K562 (cell line): ENCODE measurements around the gene CARF. TPM values are rescaled to one million over a fixed set of nuclear protein-coding genes. Genes with fewer than 3 reads are reported as not detected.
A peak's percentile ranks its signal among the peaks of the same experiment; 100 is the strongest.

Experiments used
- ESRRA ChIP-seq: fragments of 450-650 bp; IDR thresholded peaks from 2 replicates; pipeline ENCODE4 v1.6.1; 2014; ENCODE audit warnings: low read depth, mild to moderate bottlenecking, moderate library complexity, borderline replicate concordance
- HDAC8 ChIP-seq: fragments of 450-650 bp; IDR thresholded peaks from 2 replicates; pipeline ENCODE4 v1.6.1; 2016; ENCODE audit warnings: mild to moderate bottlenecking, missing genetic modification characterization, moderate library complexity, missing compliant biosample characterization
- MYNN ChIP-seq, 2 experiments: sonication (generic); formaldehyde crosslinking in 1 of 2; IDR thresholded peaks; 2 replicates each; pipeline versions ENCODE4 v1.5.0 to v1.6.1; 2016 to 2020; ENCODE audit warnings: antibody characterized with exemption in 1 of 2, missing genetic modification reagents in 1 of 2
- NONO ChIP-seq, 2 experiments: fragments of 200-400 bp in 1 of 2; fragments of 450-650 bp in 1 of 2; formaldehyde crosslinking in 1 of 2; IDR thresholded peaks; 2 replicates each; pipeline ENCODE4 v1.6.1; 2017; ENCODE audit warnings: low read depth in 2 of 2, mild to moderate bottlenecking in 2 of 2, moderate library complexity in 2 of 2, low read length in 1 of 2
- OTX1 ChIP-seq: fragments of 450-650 bp; formaldehyde crosslinking; IDR thresholded peaks from 2 replicates; pipeline ENCODE4 v1.4.0; 2022; ENCODE audit warnings: mild to moderate bottlenecking
- PCBP2 ChIP-seq: fragments of 200-400 bp; formaldehyde crosslinking; IDR thresholded peaks from 2 replicates; pipeline ENCODE4 v1.6.1; 2018; ENCODE audit warnings: low read length, low read depth, mild to moderate bottlenecking, moderate library complexity; ENCODE audit not compliant: poor library complexity, severe bottlenecking
- RBM25 ChIP-seq: fragments of 200-400 bp; formaldehyde crosslinking; IDR thresholded peaks from 2 replicates; pipeline ENCODE4 v1.6.1; 2018; ENCODE audit warnings: low read length, low read depth, moderate library complexity; ENCODE audit not compliant: severe bottlenecking
- SAP30 ChIP-seq: fragments of 200-600 bp; sonication (generic); IDR thresholded peaks from 2 replicates; pipeline ENCODE4 v1.6.1; 2012; ENCODE audit warnings: borderline replicate concordance, low read depth, mild to moderate bottlenecking, moderate library complexity, low read length, control low read depth, inconsistent platforms; ENCODE audit not compliant: insufficient read depth, poor library complexity, severe bottlenecking
- YY1 ChIP-seq, 3 experiments: IDR thresholded peaks; 2 replicates each; pipeline ENCODE4 v1.6.1; 2011; ENCODE audit warnings: low read length in 2 of 3, mild to moderate bottlenecking in 2 of 3, moderate library complexity in 2 of 3, borderline replicate concordance in 1 of 3, control low read depth in 1 of 3, low read depth in 1 of 3; ENCODE audit not compliant: insufficient read depth in 3 of 3, insufficient replicate concordance in 2 of 3, control insufficient read depth in 1 of 3, insufficient read length in 1 of 3; ENCODE audit errors: extremely low read depth in 1 of 3
- polyA plus RNA-seq, 8 experiments: library from polyadenylated mRNA; depleted of rRNA in 4 of 8; stranded (reverse) in 5 of 8; unstranded in 3 of 8; fragments of >200 nt; fragmentation: Nextera tagmentation in 2 of 8; fragmentation: Illumina TruSeq in 1 of 8; extraction: Ambion mirVana in 2 of 8; extraction: Trizol in 1 of 8; gene quantifications; 2 replicates each; pipeline versions ENCODE4 v1.2.1 to v1.2.3, GENCODE V29; 2011 to 2014; ENCODE audit warnings: inconsistent platforms in 1 of 8, missing spikeins in 1 of 8
- total RNA-seq, 7 experiments: library from RNA; depleted of rRNA in 6 of 7; stranded (reverse); fragments of >200 nt in 6 of 7; fragmentation: Illumina TruSeq in 2 of 7; extraction: Trizol in 2 of 7; gene quantifications; 2 replicates each; pipeline versions ENCODE4 v1.2.1 to v1.2.3, GENCODE V29; 2011 to 2021; ENCODE audit warnings: low replicate concordance in 1 of 7
- TF ChIP-seq, protein P1 (sequence below): sonication (generic); formaldehyde crosslinking; IDR thresholded peaks from 2 replicates; pipeline ENCODE4 v1.8.0; 2022; ENCODE audit warnings: missing genetic modification reagents, mild to moderate bottlenecking, borderline replicate concordance
- TF ChIP-seq, protein P2 (sequence below), 3 experiments: fragments of 200-800 bp in 1 of 3; fragments of 250-450 bp in 1 of 3; fragments of 450-650 bp in 1 of 3; sonication (Bioruptor Pico) in 1 of 3; sonication (Bioruptor generic) in 1 of 3; formaldehyde crosslinking in 1 of 3; IDR thresholded peaks; 2 replicates each; pipeline versions ENCODE4 v1.6.1 to v1.8.0; 2016 to 2022; ENCODE audit warnings: mild to moderate bottlenecking in 2 of 3, missing genetic modification characterization in 2 of 3, missing compliant biosample characterization in 1 of 3, moderate library complexity in 1 of 3
- TF ChIP-seq, protein P3 (sequence below): fragments of 250-450 bp; sonication (Bioruptor Pico); IDR thresholded peaks from 2 replicates; pipeline ENCODE4 v1.5.0; 2021

Gene CARF
- total and polyA plus RNA-seq, 9 of the 15 experiments (the other 6 are each of a cell fraction or from before 2014, with no cell fraction given), result 0.31 to 4.2 (median 1.2) TPM

DNA sequence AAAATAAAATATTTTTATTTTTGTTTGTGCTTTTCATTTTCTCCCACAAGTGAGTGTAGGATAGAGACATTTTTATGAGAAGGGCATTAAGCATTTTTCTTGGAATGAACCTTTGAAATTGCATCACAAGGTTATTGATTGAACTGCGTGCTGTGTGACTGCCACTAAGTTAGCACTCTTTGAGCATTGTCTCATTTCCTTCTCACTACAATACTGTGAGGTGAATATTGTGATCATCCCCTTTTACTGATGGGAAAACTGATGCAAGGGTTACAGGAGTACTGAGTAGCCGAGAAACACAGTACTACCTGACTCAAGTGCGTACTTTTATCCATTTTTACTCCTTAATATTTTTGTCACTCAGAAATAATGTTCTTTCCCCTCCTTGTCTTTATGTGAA, 104.6 kb downstream of the CARF start (continued):
- no peak for TF ChIP-seq SAP30
- TF ChIP-seq, protein P1, sequence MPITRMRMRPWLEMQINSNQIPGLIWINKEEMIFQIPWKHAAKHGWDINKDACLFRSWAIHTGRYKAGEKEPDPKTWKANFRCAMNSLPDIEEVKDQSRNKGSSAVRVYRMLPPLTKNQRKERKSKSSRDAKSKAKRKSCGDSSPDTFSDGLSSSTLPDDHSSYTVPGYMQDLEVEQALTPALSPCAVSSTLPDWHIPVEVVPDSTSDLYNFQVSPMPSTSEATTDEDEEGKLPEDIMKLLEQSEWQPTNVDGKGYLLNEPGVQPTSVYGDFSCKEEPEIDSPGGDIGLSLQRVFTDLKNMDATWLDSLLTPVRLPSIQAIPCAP (CRISPR knock-in tag), result no peak
- TF ChIP-seq OTX1, result no peak
- TF ChIP-seq MYNN (IDR thresholded peaks at IDR 0.05), result no peak
- TF ChIP-seq MYNN (CRISPR knock-in tag; IDR thresholded peaks at IDR 0.05), result no peak
- TF ChIP-seq HDAC8 (tag), result no peak
- TF ChIP-seq YY1 (IDR thresholded peaks at IDR 0.05; ENCODE audit: borderline replicate concordance in 1 of 3, control insufficient read depth in 1 of 3, extremely low read depth in 1 of 3, insufficient read depth in 3 of 3, insufficient read length in 1 of 3, insufficient replicate concordance in 2 of 3, low read depth in 1 of 3, low read length in 2 of 3), result no peak
- TF ChIP-seq RBM25, result peak; percentile 85
- no peak for TF ChIP-seq PCBP2
- TF ChIP-seq, protein P2, sequence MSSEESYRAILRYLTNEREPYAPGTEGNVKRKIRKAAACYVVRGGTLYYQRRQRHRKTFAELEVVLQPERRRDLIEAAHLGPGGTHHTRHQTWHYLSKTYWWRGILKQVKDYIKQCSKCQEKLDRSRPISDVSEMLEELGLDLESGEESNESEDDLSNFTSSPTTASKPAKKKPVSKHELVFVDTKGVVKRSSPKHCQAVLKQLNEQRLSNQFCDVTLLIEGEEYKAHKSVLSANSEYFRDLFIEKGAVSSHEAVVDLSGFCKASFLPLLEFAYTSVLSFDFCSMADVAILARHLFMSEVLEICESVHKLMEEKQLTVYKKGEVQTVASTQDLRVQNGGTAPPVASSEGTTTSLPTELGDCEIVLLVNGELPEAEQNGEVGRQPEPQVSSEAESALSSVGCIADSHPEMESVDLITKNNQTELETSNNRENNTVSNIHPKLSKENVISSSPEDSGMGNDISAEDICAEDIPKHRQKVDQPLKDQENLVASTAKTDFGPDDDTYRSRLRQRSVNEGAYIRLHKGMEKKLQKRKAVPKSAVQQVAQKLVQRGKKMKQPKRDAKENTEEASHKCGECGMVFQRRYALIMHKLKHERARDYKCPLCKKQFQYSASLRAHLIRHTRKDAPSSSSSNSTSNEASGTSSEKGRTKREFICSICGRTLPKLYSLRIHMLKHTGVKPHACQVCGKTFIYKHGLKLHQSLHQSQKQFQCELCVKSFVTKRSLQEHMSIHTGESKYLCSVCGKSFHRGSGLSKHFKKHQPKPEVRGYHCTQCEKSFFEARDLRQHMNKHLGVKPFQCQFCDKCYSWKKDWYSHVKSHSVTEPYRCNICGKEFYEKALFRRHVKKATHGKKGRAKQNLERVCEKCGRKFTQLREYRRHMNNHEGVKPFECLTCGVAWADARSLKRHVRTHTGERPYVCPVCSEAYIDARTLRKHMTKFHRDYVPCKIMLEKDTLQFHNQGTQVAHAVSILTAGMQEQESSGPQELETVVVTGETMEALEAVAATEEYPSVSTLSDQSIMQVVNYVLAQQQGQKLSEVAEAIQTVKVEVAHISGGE (CRISPR knock-in tag; IDR thresholded peaks at IDR 0.05), result no peak
- TF ChIP-seq NONO (IDR thresholded peaks at IDR 0.05; ENCODE audit: low read depth in 2 of 2, low read length in 1 of 2), result no peak
- TF ChIP-seq, protein P3, sequence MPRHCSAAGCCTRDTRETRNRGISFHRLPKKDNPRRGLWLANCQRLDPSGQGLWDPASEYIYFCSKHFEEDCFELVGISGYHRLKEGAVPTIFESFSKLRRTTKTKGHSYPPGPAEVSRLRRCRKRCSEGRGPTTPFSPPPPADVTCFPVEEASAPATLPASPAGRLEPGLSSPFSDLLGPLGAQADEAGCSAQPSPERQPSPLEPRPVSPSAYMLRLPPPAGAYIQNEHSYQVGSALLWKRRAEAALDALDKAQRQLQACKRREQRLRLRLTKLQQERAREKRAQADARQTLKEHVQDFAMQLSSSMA, result no peak
- 0 out of 2 replicates have a peak, but pooled peaks have one; percentile 27 for TF ChIP-seq ESRRA
